ENCODE measurements around the gene FAM20C. TPM values are rescaled to one million over a fixed set of nuclear protein-coding genes. Genes with fewer than 3 reads are reported as not detected.

The FAM20C gene
- total RNA-seq, 2 experiments from 2014 or later = 0.45 to 0.80 TPM

GRCh38 chr7:216360-217300 lies 24.3 kb downstream of the FAM20C start:
- intact Hi-C loops (cut with micrococcal nuclease) = no loop called here
- CTCF ChIA-PET = interaction anchor here (0.7 kb wide), 1 partner anchor 16 kb away, joined by 3 read pairs; no protein-coding TSS in a partner anchor
- Mint-ChIP-seq H3K36me3 (no peaks in the 10 kb centered on the region), H3K27me3 (no peaks in the 10 kb centered on the region), H3K9me3 (no peaks in the 10 kb centered on the region), H3K4me3 (no peak overlapping the region), H3K27ac (no peak overlapping the region), H3K4me1 (ENCODE audit: low read depth) (no peaks in the 10 kb centered on the region)
- POLR2A ChIA-PET = no interaction called here
- no peak for DNase-seq

- H3K27ac Mint-ChIP-seq = no peak overlapping the region
- H3K27me3 Mint-ChIP-seq = no peaks in the 10 kb centered on the region
- no peaks in the 10 kb centered on the region for H3K9me3 Mint-ChIP-seq
- no peak for DNase-seq
- no peaks in the 10 kb centered on the region for H3K4me1 Mint-ChIP-seq (ENCODE audit: low read depth)
- intact Hi-C loops (cut with micrococcal nuclease) = no loop called here
- H3K36me3 Mint-ChIP-seq = no peaks in the 10 kb centered on the region
- H3K4me3 Mint-ChIP-seq = no peak overlapping the region
- ChIA-PET POLR2A (no interaction called here), CTCF (interaction anchor here (0.7 kb wide), 1 partner anchor 18 kb away, joined by 3 read pairs; no protein-coding TSS in a partner anchor)
These were observed 25.4 kb downstream of the FAM20C start for GRCh38 chr7:217781-218180.

- Mint-ChIP-seq H3K4me1 (ENCODE audit: low read depth) (no peaks in the 10 kb centered on the region), H3K36me3 (no peaks in the 10 kb centered on the region), H3K27ac (no peak overlapping the region), H3K9me3 (no peaks in the 10 kb centered on the region), H3K4me3 (no peak overlapping the region), H3K27me3 (no peaks in the 10 kb centered on the region)
- DNase-seq = no peak
- ChIA-PET CTCF (no interaction called here), POLR2A (no interaction called here)
- intact Hi-C loops (cut with micrococcal nuclease) = no loop called here
These were observed 25.9 kb downstream of the FAM20C start for GRCh38 chr7:218316-218715.

- H3K9me3 Mint-ChIP-seq = no peaks in the 10 kb centered on the region
- H3K4me1 Mint-ChIP-seq (ENCODE audit: low read depth) = no peaks in the 10 kb centered on the region
- H3K27ac Mint-ChIP-seq = no peak overlapping the region
- CTCF ChIA-PET = no interaction called here
- H3K27me3 Mint-ChIP-seq = no peaks in the 10 kb centered on the region
- H3K36me3 Mint-ChIP-seq = no peaks in the 10 kb centered on the region
- no peak for DNase-seq
- POLR2A ChIA-PET = no interaction called here
- intact Hi-C loops (cut with micrococcal nuclease) = no loop called here
- no peak overlapping the region for H3K4me3 Mint-ChIP-seq
These were observed 26.7 kb downstream of the FAM20C start for GRCh38 chr7:218896-219580.

- Mint-ChIP-seq H3K4me3 (no peak overlapping the region), H3K4me1 (ENCODE audit: low read depth) (no peaks in the 10 kb centered on the region), H3K9me3 (no peaks in the 10 kb centered on the region), H3K27ac (no peak overlapping the region), H3K27me3 (no peaks in the 10 kb centered on the region), H3K36me3 (no peaks in the 10 kb centered on the region)
- intact Hi-C loops (cut with micrococcal nuclease) = no loop called here
- ChIA-PET CTCF (no interaction called here), POLR2A (no interaction called here)
- no peak for DNase-seq
These were observed 27.3 kb downstream of the FAM20C start for GRCh38 chr7:219581-220150.

- Mint-ChIP-seq H3K4me3 (no peak overlapping the region), H3K27ac (no peak overlapping the region), H3K27me3 (no peaks in the 10 kb centered on the region), H3K36me3 (no peaks in the 10 kb centered on the region), H3K4me1 (ENCODE audit: low read depth) (no peaks in the 10 kb centered on the region), H3K9me3 (no peaks in the 10 kb centered on the region)
- DNase-seq = no peak
- intact Hi-C loops (cut with micrococcal nuclease) = no loop called here
- POLR2A ChIA-PET = no interaction called here
- CTCF ChIA-PET = interaction anchor here (0.6 kb wide), 1 partner anchor 593 kb away, joined by 3 read pairs; no protein-coding TSS in a partner anchor
These were observed 27.9 kb downstream of the FAM20C start for GRCh38 chr7:220151-220841.

- intact Hi-C loops (cut with micrococcal nuclease) = no loop called here
- CTCF ChIA-PET = no interaction called here
- no peaks in the 10 kb centered on the region for H3K4me1 Mint-ChIP-seq (ENCODE audit: low read depth)
- no peaks in the 10 kb centered on the region for H3K27me3 Mint-ChIP-seq
- no peak overlapping the region for H3K27ac Mint-ChIP-seq
- no peak for DNase-seq
- POLR2A ChIA-PET = no interaction called here
- no peaks in the 10 kb centered on the region for H3K36me3 Mint-ChIP-seq
- H3K9me3 Mint-ChIP-seq = no peaks in the 10 kb centered on the region
- no peak overlapping the region for H3K4me3 Mint-ChIP-seq
These were observed 29.8 kb downstream of the FAM20C start for GRCh38 chr7:221978-222715.

- Mint-ChIP-seq H3K9me3 (no peaks in the 10 kb centered on the region), H3K27ac (no peak overlapping the region), H3K36me3 (no peaks in the 10 kb centered on the region), H3K27me3 (no peaks in the 10 kb centered on the region), H3K4me3 (no peak overlapping the region), H3K4me1 (ENCODE audit: low read depth) (no peaks in the 10 kb centered on the region)
- POLR2A ChIA-PET = no interaction called here
- intact Hi-C loops (cut with micrococcal nuclease) = no loop called here
- no peak for DNase-seq
- CTCF ChIA-PET = no interaction called here
These were observed 30.3 kb downstream of the FAM20C start for GRCh38 chr7:222716-223041.

GRCh38 chr7:223118-223800 lies 30.9 kb downstream of the FAM20C start:
- ChIA-PET CTCF (no interaction called here), POLR2A (no interaction called here)
- no peak for DNase-seq
- intact Hi-C loops (cut with micrococcal nuclease) = no loop called here
- H3K4me1 Mint-ChIP-seq (ENCODE audit: low read depth) = no peaks in the 10 kb centered on the region
- H3K27ac Mint-ChIP-seq = no peak overlapping the region
- H3K9me3 Mint-ChIP-seq = no peaks in the 10 kb centered on the region
- no peak overlapping the region for H3K4me3 Mint-ChIP-seq
- H3K27me3 Mint-ChIP-seq = no peaks in the 10 kb centered on the region
- no peaks in the 10 kb centered on the region for H3K36me3 Mint-ChIP-seq

- no peaks in the 10 kb centered on the region for H3K27me3 Mint-ChIP-seq
- H3K36me3 Mint-ChIP-seq = no peaks in the 10 kb centered on the region
- CTCF ChIA-PET = no interaction called here
- H3K9me3 Mint-ChIP-seq = no peaks in the 10 kb centered on the region
- POLR2A ChIA-PET = no interaction called here
- no peak overlapping the region for H3K4me3 Mint-ChIP-seq
- no peak overlapping the region for H3K27ac Mint-ChIP-seq
- intact Hi-C loops (cut with micrococcal nuclease) = no loop called here
- no peak for DNase-seq
- no peaks in the 10 kb centered on the region for H3K4me1 Mint-ChIP-seq (ENCODE audit: low read depth)
These were observed 31.5 kb downstream of the FAM20C start for GRCh38 chr7:223861-224260.

- no peak for DNase-seq
- Mint-ChIP-seq H3K4me3 (no peak overlapping the region), H3K27me3 (peaks cover 3% of the 10 kb centered on the region), H3K27ac (no peak overlapping the region), H3K4me1 (ENCODE audit: low read depth) (no peaks in the 10 kb centered on the region), H3K36me3 (no peaks in the 10 kb centered on the region), H3K9me3 (no peaks in the 10 kb centered on the region)
- intact Hi-C loops (cut with micrococcal nuclease) = no loop called here
- ChIA-PET POLR2A (no interaction called here), CTCF (no interaction called here)
These were observed 34.0 kb downstream of the FAM20C start for GRCh38 chr7:226281-226895.

Data from activated CD4-positive, alpha-beta memory T cell treated with anti-CD3 and anti-CD28 coated beads for 36 hours (primary cell).